Measurements from ENCODE around the gene ABCD2.

ABCD2 gene

GRCh38 chr12:39617887-39618286, 1.7 kb downstream of the ABCD2 start:
- TF ChIP-seq CEBPB (IDR thresholded peaks at IDR 0.05), result no peak
- no peak for TF ChIP-seq EGR1 (IDR thresholded peaks at IDR 0.05)
- no peak for TF ChIP-seq YY1 (IDR thresholded peaks at IDR 0.05; ENCODE audit: low read depth)
- TF ChIP-seq ZBTB7A (IDR thresholded peaks at IDR 0.05; ENCODE audit: low read depth), result no peak
- no peak for TF ChIP-seq RAD21 (IDR thresholded peaks at IDR 0.05; ENCODE audit: low read depth)
- no peak for TF ChIP-seq TCF12 (IDR thresholded peaks at IDR 0.05; ENCODE audit: low read depth)
- TF ChIP-seq MAX (IDR thresholded peaks at IDR 0.05), result no peak
- TF ChIP-seq TEAD4 (IDR thresholded peaks at IDR 0.05), result no peak
- TF ChIP-seq NFIC (IDR thresholded peaks at IDR 0.05), result no peak
- TF ChIP-seq USF1 (IDR thresholded peaks at IDR 0.05), result no peak
- TF ChIP-seq FOXM1 (IDR thresholded peaks at IDR 0.05; ENCODE audit: borderline replicate concordance, low read depth), result no peak
- no peak for TF ChIP-seq REST (IDR thresholded peaks at IDR 0.05; ENCODE audit: low read depth)
- no peak for TF ChIP-seq EP300 (IDR thresholded peaks at IDR 0.05; ENCODE audit: borderline replicate concordance)
- TF ChIP-seq CREB1 (IDR thresholded peaks at IDR 0.05; ENCODE audit: low read depth), result no peak
- no peak for TF ChIP-seq TAF1 (IDR thresholded peaks at IDR 0.05; ENCODE audit: low read depth)

- no peak for TF ChIP-seq EGR1 (IDR thresholded peaks at IDR 0.05)
- TF ChIP-seq TAF1 (IDR thresholded peaks at IDR 0.05; ENCODE audit: low read depth), result no peak
- no peak for TF ChIP-seq YY1 (IDR thresholded peaks at IDR 0.05; ENCODE audit: low read depth)
- TF ChIP-seq CREB1 (IDR thresholded peaks at IDR 0.05; ENCODE audit: low read depth), result no peak
- no peak for TF ChIP-seq TEAD4 (IDR thresholded peaks at IDR 0.05)
- no peak for TF ChIP-seq REST (IDR thresholded peaks at IDR 0.05; ENCODE audit: low read depth)
- no peak for TF ChIP-seq FOXM1 (IDR thresholded peaks at IDR 0.05; ENCODE audit: borderline replicate concordance, low read depth)
- no peak for TF ChIP-seq TCF12 (IDR thresholded peaks at IDR 0.05; ENCODE audit: low read depth)
- no peak for TF ChIP-seq USF1 (IDR thresholded peaks at IDR 0.05)
- no peak for TF ChIP-seq NFIC (IDR thresholded peaks at IDR 0.05)
- no peak for TF ChIP-seq ZBTB7A (IDR thresholded peaks at IDR 0.05; ENCODE audit: low read depth)
- no peak for TF ChIP-seq MAX (IDR thresholded peaks at IDR 0.05)
- TF ChIP-seq CEBPB (IDR thresholded peaks at IDR 0.05), result no peak
These were observed 2.9 kb downstream of the ABCD2 start for GRCh38 chr12:39616666-39617065.

- TF ChIP-seq RAD21 (IDR thresholded peaks at IDR 0.05; ENCODE audit: low read depth) (no peak), MAX (IDR thresholded peaks at IDR 0.05) (no peak), TCF12 (IDR thresholded peaks at IDR 0.05; ENCODE audit: low read depth) (no peak), ZBTB7A (IDR thresholded peaks at IDR 0.05; ENCODE audit: low read depth) (no peak), CEBPB (IDR thresholded peaks at IDR 0.05) (no peak), CREB1 (IDR thresholded peaks at IDR 0.05; ENCODE audit: low read depth) (no peak), YY1 (IDR thresholded peaks at IDR 0.05; ENCODE audit: low read depth) (no peak), REST (IDR thresholded peaks at IDR 0.05; ENCODE audit: low read depth) (no peak), NFIC (IDR thresholded peaks at IDR 0.05) (no peak), FOXM1 (IDR thresholded peaks at IDR 0.05; ENCODE audit: borderline replicate concordance, low read depth) (no peak), USF1 (IDR thresholded peaks at IDR 0.05) (no peak), TEAD4 (IDR thresholded peaks at IDR 0.05) (no peak), EP300 (IDR thresholded peaks at IDR 0.05; ENCODE audit: borderline replicate concordance) (no peak)
These were observed 3.4 kb downstream of the ABCD2 start for GRCh38 chr12:39616251-39616650.

GRCh38 chr12:39613525-39613924, 6.1 kb downstream of the ABCD2 start:
- no peak for TF ChIP-seq CEBPB (IDR thresholded peaks at IDR 0.05)
- no peak for TF ChIP-seq FOXM1 (IDR thresholded peaks at IDR 0.05; ENCODE audit: borderline replicate concordance, low read depth)
- no peak for TF ChIP-seq NFIC (IDR thresholded peaks at IDR 0.05)
- no peak for TF ChIP-seq TCF12 (IDR thresholded peaks at IDR 0.05; ENCODE audit: low read depth)
- TF ChIP-seq ZBTB7A (IDR thresholded peaks at IDR 0.05; ENCODE audit: low read depth), result no peak
- no peak for TF ChIP-seq TEAD4 (IDR thresholded peaks at IDR 0.05)
- no peak for TF ChIP-seq MAX (IDR thresholded peaks at IDR 0.05)
- no peak for TF ChIP-seq YY1 (IDR thresholded peaks at IDR 0.05; ENCODE audit: low read depth)
- TF ChIP-seq USF1 (IDR thresholded peaks at IDR 0.05), result no peak
